Epithelial cell of proximal tubule (primary cell): ENCODE data around the gene AFAP1. TPM values are rescaled to one million over a fixed set of nuclear protein-coding genes. Genes with fewer than 3 reads are reported as not detected.
"Not testable (repeated sequence)": the region's sequence is repeated elsewhere in the genome, so short reads cannot be mapped to it uniquely, and the experiment has no call there.

Source experiments
- DNase-seq: peaks from one replicate; pipeline ENCODE4 v3.0.0-alpha.2; 2011; ENCODE audit warnings: low read depth
- H3K4me3 ChIP-seq: 2 replicates; pipeline ENCODE4 v1.5.1; 2011; ENCODE audit warnings: low read depth, mild to moderate bottlenecking, low read length
- total RNA-seq: library from RNA; depleted of rRNA; stranded (reverse); fragments of >200 nt; gene quantifications from 2 replicates; pipeline ENCODE4 v1.2.3, GENCODE V29; 2015
- TF ChIP-seq, protein P1 (sequence below): conservative IDR thresholded peaks from 2 replicates; pipeline ENCODE4 v1.5.1; 2012; ENCODE audit warnings: low read depth, mild to moderate bottlenecking, low read length

Gene AFAP1
- total RNA-seq, 1 donor from 2014 or later, result 26.2 TPM

DNA sequence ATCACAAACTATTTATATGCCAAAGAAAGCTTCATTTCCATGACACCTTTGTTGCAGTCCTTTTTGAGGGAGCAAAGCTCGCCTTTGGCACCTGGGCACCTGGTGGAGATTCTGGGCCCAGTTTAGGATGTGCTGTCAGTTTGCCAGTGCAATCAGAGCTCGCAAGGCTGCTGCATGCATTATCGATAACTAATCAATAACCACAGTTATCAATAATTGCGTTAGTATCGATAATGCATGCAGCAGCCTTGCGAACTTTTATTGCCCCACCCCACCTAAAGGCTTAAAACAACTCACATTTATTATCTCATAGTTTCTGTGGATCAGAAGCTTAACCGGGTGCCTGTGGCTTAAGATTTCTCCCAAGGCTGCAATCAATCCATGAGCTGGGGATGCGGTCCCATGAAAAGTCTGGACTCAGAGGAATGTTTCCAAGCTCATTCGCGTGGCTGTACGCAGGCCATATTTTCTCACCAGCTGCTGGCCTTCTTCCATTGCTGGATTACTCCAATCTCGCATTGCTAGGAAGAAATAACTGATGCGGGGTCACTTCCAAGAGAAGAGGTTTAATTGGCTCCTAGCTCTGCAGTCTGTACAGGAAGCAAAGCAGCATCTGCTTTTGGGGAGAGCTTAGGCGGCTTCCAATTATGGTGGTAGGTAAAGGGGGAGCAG, 6.2 kb upstream of the AFAP1 start:
- no peak for DNase-seq
- H3K4me3 ChIP-seq, result no peak overlapping the region
- TF ChIP-seq, protein P1, sequence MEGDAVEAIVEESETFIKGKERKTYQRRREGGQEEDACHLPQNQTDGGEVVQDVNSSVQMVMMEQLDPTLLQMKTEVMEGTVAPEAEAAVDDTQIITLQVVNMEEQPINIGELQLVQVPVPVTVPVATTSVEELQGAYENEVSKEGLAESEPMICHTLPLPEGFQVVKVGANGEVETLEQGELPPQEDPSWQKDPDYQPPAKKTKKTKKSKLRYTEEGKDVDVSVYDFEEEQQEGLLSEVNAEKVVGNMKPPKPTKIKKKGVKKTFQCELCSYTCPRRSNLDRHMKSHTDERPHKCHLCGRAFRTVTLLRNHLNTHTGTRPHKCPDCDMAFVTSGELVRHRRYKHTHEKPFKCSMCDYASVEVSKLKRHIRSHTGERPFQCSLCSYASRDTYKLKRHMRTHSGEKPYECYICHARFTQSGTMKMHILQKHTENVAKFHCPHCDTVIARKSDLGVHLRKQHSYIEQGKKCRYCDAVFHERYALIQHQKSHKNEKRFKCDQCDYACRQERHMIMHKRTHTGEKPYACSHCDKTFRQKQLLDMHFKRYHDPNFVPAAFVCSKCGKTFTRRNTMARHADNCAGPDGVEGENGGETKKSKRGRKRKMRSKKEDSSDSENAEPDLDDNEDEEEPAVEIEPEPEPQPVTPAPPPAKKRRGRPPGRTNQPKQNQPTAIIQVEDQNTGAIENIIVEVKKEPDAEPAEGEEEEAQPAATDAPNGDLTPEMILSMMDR, result no peak

DNA sequence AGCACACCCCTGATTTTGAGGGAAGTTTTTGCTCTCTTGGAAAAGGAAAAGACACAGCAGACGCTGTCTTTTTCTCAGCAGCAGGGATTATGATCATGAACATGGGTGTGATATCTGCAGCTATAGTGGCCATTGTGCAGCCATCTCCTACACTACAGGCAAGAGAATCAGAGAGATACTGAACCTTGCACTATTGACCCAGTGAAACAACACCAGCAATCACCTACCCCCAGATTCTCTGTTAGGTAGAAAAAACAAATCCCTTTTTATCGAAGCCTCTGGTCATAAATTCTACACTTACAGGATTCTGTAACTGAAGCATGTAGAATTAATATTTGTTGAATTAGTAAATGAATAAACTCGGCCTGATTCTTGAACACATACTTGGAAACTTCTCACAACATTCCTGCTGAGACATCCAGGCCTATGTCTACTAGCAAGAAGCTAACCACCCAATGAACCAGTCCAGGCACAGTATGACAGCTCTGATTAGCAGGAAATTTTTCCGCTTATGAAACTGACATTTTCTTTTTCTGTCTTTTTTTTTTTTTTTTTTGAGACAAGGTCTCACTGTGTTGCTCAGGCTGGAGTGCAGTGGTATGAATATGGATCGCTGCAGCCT, 5.0 kb upstream of the AFAP1 start:
- H3K4me3 ChIP-seq, result no peak overlapping the region
- TF ChIP-seq, protein P1, result no peak
- DNase-seq, result no peak

GRCh38 chr4:7943688-7944087, 4.0 kb upstream of the AFAP1 start:
- H3K4me3 ChIP-seq, DNase-seq: not testable (repeated sequence)

GRCh38 chr4:7943211-7943610, 3.5 kb upstream of the AFAP1 start:
- TF ChIP-seq, protein P1, result no peak
- H3K4me3 ChIP-seq, result no peak overlapping the region
- DNase-seq, result no peak

DNA sequence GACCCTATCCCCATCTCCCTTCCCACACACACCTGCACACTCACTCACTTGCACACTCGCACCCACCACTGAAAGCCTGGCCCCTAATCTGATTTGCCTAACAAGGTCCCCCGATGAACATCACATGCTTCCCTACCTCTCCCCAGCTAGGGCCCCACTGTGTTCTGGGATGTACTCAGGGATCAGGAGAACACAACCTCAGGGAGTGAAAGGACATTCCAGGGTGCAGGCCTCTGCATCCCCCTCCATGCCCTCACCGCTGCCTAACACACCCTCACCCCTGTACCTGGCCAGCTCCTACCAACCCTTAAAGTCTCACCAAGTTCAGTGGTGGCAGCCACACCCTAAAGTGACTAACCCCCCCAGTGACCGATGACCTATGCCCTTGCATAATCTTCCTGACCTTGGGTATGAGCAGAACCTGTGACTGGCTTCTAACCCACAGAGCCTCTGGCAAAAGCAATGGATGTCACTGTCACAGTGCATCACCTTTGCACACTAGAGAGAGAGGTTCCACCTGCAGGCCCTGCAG, 2.4 kb upstream of the AFAP1 start:
- DNase-seq, result no peak
- TF ChIP-seq, protein P1, result no peak
- no peak overlapping the region for H3K4me3 ChIP-seq

- no peak for DNase-seq
- H3K4me3 ChIP-seq, result no peak overlapping the region
- TF ChIP-seq, protein P1, result no peak
Measured at GRCh38 chr4:7941111-7941964, 1.7 kb upstream of the AFAP1 start.

GRCh38 chr4:7938609-7939376, 868 bp downstream of the AFAP1 start:
- peak overlapping the region; percentile 93 for H3K4me3 ChIP-seq
- no peak for DNase-seq
- TF ChIP-seq, protein P1, result no peak
